Left hindlimb (tissue), 1 donor: ENCODE measurements around the gene CMIP.
"Not testable (repeated sequence)": the region's sequence is repeated elsewhere in the genome, so short reads cannot be mapped to it uniquely, and the experiment has no call there.

Experiments
- DNase-seq: peaks from one replicate; pipeline ENCODE4 v3.0.0-alpha.2; 2018

The CMIP gene

GRCh38 chr16:81732699-81733098 is 288.1 kb downstream of the CMIP start:
- no peak for DNase-seq

GRCh38 chr16:81733295-81733694 is 288.7 kb downstream of the CMIP start:
- DNase-seq: no peak

GRCh38 chr16:81734632-81735434 is 290.2 kb downstream of the CMIP start:
- DNase-seq: no peak

GRCh38 chr16:81737885-81738536 is 293.4 kb downstream of the CMIP start:
- DNase-seq: peak; percentile 79

- no peak for DNase-seq
Measured at GRCh38 chr16:81738783-81739496, 294.3 kb downstream of the CMIP start.

GRCh38 chr16:81739503-81739902 is 294.9 kb downstream of the CMIP start:
- DNase-seq: no peak

GRCh38 chr16:81740169-81740568 is 295.6 kb downstream of the CMIP start:
- no peak for DNase-seq

GRCh38 chr16:81741430-81741770 is 296.8 kb downstream of the CMIP start:
- DNase-seq: not testable (repeated sequence)

GRCh38 chr16:81744385-81744784 is 299.8 kb downstream of the CMIP start:
- no peak for DNase-seq

- DNase-seq: no peak
Measured at GRCh38 chr16:81744911-81745310, 300.3 kb downstream of the CMIP start.

GRCh38 chr16:81745704-81746558 is 301.3 kb downstream of the CMIP start:
- DNase-seq: peak; percentile 73

DNA sequence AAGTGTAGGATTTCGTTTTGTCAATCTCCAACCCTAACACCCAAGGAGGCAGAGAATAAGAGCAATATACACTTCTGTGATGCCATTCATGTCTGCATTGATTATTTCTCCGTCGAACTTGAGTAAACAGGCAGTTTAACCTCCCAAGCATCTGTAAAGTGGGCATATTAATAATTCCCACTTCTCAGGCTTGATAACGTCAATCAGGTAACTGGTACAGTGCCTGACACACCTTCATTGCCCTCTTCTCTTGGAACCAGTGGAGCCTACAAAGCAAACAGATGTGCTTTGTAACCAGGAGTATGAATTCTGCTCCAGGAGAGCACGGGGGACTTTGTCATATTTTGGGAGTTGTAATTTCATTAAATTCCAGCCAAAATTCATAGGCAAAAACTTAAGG is 302.0 kb downstream of the CMIP start:
- DNase-seq: no peak

DNA sequence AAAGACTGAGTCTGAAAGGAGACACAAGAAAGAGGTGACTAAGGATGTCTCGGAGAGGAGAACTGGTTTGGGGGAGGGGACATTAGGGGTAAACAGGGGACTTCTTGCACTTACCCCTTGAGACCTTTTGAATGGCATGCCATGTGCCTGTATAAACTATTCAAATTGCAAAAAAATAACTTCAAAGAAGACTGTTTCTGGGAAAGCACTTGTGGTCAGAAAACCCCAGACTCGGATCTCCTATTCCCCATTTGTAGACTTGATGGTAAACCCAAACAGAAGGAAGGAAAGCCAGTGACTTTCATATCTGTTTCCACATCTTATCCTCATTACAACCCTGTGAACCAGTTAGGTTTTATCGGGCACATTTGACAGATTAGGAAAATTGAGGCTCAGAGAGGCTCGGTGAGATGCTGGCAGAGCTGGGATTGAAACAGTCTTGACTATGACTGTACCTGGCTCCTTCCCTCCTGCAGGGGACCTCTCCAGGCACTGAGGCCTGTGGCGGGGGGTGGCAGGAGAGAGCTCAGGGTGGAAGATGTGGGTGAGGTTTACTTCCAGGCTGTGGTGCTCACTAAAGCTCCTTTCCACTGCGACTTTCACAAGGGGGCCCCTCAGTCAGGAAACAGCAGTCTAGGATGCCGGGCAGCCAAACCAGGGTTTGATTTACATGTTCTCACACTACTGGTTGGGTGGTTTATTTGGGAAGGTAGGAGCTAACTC is 304.0 kb downstream of the CMIP start:
- DNase-seq: no peak

DNA sequence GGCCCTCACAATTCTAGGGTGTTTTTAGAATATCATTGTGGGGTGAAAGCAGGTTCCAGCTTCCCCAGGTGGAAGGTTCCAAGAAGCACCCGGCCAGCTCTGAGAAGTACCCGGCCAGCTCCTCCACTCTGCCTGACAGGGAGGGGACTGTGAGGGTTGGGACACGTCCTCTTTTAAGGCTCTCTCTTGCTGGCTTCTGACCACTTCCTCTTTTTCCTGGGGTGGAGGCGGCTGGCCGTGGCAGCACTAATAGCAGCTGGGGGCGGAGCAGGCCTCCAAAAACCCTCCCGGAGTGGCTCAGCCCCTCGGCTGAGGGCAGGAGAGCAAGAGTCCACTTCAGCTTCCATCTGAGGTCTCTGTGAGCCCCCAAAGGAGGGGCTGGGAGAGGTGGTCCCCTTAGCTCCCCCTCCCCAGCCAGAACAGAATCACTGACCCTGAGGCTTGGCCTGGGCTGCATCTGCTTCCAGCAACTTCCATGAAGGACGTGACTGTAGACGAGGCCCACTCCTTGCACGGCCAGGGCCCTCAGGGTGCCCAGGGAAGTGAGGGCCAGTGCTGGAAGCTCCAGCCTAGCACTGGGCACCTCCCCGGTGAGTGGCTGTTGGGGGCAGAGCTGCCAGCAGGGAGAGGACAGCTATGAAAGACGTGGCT is 307.7 kb downstream of the CMIP start:
- peak; percentile 68 for DNase-seq

DNA sequence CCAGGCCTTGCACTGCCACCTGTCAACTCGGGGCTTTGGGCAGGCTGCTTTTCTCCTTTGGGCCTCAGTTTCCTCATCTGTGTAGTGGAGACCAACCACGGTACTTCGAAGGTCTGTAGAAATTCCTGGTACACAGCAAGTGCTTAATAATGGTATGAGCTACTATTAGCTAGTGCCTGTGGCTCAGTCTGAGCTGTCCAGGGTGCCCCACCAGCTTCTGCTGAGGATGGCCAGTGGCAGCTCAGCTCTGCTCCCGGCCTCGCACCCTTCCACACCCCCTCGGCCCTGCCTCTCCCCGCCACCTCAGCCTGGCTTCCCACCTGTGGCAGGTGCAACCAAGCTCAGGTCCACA is 308.2 kb downstream of the CMIP start:
- no peak for DNase-seq

DNA sequence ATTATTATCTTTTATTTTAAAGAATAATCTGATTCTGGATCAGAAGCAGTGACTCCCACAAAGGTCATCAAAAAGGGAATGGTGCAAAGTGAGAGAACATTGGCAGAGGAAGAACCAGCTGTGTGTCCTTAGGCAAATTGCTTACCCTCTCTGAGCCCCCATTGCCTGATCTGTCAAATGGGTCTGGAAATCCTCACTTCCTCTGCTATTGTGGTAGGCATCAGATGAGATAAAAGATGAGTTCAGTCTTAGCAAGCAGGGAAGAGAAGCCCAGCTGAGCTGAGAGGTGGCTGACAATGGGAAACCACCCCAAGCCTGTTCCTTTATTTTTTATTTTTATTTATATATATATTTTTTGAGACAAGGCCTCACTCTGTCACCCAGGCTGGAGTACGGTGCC is 310.2 kb downstream of the CMIP start:
- DNase-seq: no peak

DNA sequence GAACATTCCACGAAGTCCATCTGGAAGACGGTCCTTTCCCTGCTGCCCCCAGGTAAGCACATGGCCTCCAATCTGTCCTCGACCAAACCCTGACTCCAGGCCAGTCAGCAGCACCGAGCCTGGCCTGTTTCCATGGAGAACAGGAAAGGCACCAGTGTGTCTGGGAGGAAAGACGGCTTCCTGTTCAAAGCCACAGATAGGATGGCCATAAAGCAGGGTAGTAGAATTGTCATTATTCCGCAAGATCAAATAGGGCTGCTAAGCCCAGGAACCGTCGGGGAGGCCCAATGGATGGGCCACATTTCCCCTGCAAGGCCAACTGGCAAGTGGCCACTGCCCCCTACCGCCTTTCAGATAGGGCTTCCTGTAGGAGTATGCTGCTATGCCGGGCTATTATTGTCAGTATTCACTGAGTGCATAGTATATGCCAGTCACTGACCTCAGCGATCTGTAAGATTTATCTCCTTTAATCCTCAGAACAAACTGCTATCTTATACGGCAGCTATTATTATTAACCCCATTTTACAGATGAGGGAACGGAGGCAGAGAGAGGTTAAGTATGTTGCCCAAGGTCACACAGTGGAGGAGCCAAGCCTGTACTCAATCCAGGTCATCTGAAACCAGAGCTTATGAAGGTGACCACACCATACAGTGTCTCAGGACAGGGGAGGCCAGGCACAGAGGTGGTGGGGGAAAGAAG is 311.5 kb downstream of the CMIP start:
- no peak for DNase-seq

DNA sequence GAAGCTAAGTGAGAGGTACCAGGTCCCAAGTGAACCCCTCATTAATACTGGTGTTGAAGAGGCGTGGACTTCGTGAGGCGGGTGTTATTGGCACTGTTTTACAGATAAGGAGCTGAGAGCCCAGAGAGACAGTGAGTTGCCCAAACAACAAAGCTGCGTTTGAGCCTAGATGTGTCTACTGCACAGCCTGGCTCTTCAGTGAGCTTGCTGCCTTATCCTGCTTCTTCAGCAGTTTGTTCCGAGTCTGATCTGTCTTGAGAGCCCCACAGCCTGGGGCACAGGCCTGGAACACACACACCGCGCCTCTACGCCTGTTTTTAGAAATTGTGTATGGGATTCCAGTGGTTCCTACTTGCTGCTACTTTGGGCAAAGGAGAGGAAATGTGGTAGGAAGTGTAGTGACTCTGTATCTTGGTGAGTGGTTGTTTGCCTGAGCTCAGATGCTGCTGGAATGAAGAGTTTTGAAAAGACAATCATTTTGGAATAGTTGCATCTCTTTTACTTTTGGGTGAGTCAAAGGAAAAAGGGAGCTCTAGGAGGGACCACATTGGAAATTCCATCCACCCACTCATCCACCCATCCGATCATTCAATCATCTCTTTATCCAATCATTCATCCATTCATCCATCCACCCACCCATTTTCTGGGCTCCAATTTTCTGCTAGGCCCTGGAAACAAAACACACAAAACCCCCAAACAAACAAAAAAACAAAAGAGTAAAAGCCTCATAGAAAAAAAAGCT is 312.2 kb downstream of the CMIP start:
- no peak for DNase-seq

GRCh38 chr16:81758376-81758775 is 313.8 kb downstream of the CMIP start:
- no peak for DNase-seq
